ENCODE results near the gene SLC27A5.

The SLC27A5 gene, protein sequence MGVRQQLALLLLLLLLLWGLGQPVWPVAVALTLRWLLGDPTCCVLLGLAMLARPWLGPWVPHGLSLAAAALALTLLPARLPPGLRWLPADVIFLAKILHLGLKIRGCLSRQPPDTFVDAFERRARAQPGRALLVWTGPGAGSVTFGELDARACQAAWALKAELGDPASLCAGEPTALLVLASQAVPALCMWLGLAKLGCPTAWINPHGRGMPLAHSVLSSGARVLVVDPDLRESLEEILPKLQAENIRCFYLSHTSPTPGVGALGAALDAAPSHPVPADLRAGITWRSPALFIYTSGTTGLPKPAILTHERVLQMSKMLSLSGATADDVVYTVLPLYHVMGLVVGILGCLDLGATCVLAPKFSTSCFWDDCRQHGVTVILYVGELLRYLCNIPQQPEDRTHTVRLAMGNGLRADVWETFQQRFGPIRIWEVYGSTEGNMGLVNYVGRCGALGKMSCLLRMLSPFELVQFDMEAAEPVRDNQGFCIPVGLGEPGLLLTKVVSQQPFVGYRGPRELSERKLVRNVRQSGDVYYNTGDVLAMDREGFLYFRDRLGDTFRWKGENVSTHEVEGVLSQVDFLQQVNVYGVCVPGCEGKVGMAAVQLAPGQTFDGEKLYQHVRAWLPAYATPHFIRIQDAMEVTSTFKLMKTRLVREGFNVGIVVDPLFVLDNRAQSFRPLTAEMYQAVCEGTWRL

DNA sequence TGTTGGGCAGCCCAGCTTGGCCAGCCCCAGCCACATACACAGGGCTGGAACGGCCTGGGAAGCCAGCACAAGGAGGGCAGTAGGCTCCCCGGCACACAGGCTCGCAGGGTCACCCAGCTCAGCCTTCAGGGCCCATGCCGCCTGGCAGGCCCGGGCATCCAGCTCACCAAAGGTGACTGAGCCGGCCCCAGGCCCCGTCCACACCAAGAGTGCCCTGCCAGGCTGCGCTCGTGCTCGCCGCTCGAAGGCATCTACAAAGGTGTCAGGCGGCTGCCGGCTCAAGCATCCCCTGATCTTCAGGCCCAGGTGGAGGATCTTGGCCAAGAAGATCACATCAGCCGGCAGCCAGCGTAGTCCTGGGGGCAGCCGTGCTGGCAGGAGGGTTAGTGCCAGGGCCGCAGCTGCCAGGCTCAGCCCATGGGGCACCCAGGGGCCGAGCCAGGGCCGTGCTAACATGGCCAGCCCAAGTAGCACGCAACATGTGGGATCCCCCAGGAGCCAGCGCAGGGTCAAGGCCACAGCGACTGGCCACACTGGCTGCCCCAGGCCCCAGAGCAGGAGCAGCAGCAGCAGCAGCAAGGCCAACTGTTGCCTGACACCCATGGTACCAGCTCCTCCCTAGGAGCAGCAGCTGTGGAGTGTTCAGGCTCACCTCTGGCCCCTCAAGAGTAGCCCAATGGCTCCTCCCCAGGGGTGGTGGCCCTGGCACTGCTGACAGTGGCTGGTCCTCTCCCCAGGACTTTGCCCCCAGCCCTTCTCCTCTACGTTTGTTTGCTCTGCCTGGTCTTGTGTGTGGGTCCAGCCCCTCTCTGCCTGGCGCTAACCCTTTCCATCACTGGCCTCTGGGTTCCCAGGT, at the start of gene SLC27A5:
SLC27A5 (minus strand) TSS at position 640 of the 856 bp plus-strand sequence; CDS start at position 603, 37 bp downstream.
- DNase-seq = no peak

DNA sequence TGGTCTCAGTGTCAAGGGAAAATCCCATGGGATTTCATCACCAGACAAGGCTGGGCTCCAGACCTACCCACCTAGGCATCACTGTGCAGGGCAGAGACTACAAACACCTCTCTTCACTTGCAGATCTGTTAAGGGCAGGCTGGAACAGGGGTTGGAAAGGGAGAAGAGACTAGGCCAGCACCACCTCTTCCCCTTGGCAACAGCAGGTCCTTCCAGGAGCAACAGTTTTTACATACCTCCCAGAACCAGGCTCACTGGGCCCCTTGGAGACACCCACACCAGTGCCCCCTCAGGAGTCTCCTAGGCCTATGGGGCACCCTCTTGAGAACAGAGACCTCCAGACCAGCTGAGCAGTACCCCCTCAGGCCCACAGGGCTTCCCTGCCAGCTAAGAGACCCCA, 49.1 kb upstream of the SLC27A5 start:
- no peak for DNase-seq

DNA sequence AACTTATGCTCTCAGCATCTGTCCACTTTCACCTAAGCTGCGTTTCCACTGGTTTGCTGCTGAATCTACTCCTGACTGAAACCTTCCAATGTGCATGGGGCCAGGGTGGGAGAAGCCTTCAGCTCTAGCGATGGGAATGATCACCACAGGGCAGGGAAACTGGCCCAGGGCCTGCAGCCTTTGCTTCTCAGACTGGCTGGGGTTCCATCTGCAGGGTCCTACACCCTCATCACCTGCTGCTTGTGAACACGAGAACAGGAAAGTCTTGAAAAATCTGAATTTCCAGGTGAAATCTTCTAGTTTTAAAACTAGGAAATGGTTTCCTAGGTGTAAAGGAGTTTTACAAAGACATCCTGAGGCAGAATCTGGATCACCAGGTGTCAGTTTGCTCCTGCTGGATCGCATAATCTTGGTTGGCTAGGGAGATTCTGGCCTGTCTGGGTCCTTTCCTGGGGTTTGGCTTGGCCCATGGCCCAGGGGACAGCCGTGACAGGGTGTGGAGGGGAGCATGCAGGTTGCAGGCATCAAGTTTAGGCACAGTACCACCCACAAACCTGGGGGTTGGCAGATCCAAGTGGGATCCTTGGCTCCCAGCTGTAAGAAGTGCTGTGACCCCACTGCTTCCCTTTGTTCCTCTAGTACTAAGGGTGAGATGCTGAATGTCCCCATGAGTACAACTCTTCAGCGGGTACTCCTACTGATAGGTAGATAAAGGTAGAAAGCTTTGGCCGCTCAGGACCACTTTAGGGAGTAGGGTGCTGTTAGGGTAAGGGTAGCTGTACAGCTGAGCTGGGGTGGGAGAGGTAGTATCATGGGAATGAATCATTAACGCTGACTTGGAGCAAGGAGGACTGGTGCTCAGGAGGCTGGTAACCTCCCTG, 48.5 kb upstream of the SLC27A5 start:
- DNase-seq = no peak

DNA sequence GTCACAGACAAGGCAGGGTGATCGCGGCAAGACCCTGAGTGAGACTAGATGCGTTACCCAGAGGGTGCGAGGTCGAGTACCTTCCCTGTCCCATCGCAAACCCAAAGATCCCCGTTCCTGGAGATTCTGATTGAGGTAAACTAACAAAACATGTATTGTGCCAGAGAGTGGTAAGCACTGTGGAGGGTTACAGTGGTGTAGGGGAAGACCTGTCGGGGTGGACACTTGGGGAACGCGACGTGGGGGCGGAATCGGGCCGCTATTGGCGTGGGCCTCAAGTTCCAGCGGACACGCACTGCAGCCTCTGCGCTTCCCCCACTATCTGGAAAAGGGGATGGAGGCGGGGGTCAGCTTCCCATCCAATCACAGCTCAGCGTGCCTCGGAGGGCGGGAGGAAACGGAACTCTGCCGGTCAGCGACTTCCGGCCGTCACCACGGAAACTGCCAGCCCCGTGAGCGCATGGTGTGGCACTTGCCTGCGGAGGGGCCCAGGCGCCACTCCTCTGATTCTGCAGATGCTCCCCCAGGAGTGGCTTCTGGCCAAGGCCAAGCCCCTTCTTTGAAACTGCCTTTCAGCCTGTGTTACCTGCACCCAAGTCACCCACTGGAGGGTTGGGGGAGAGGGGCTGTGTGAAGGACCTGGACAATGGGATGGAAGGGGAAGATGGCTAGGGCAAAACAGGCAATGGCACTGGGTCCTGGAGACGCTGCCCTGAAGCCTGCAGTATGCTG, 47.6 kb upstream of the SLC27A5 start:
- DNase-seq = no peak

DNA sequence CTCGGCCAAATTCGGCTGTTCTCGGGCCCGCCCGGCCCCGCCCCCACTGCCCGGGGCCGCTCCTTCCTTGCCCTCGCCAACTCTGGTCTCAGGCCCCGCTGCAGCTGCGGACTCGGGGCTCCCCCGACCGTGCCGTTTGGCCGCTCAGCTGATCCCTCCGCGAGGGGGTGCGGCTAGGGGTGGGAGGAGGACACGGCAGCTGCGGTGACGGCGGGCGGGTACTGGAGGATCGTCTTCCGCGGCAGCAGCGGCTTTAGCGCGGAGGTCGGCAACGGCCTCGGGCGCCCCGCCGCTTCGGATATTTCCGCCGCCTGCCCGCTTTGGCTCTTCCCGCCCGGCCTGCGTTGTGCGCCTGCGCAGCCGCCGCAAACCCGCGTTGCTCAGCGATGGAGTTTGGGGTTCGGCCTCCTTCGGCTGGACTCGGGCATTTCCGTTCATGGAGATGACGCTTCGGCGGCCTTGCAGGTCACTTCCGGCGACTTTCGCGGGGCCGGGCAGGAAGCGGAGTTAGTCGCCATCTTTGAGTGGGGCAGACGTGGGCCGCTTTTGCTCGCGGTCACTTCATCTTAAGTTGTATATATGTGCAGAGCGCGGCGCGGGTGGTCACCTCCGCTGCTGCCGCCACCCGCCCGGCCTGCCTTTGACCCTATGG, 47.0 kb upstream of the SLC27A5 start:
- DNase-seq = no peak

DNA sequence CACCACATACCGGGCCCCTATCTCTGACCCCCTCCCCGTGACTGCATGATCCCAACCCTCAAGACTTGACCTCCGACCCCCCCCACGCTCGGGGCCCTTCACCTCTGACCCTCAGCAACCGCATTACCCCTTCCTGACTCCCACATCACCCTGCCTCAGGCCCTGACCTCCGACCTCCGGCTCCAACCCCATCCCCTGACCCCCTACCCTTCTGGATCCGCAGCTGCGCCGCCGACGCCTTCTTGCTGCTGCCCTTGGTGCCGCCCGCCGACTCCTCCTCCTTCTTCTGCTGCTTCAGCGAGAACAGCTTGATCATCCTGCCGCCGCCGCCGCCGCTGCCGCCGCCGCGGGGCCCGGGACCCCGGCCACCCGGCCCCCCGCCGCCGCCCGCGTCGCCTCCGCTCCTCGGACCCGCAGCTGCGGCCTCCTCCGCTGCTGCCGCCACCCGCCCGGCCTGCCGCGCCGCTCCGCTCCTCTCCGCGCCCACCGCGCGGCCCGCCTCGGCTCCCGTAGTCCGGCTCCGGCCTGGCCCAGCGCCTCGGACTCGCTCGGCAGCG, 46.4 kb upstream of the SLC27A5 start, which contains the start of gene UBE2M:
UBE2M (minus strand) TSS at position 546 of the 557 bp plus-strand sequence; CDS start at position 316, 230 bp downstream.
- no peak for DNase-seq

DNA sequence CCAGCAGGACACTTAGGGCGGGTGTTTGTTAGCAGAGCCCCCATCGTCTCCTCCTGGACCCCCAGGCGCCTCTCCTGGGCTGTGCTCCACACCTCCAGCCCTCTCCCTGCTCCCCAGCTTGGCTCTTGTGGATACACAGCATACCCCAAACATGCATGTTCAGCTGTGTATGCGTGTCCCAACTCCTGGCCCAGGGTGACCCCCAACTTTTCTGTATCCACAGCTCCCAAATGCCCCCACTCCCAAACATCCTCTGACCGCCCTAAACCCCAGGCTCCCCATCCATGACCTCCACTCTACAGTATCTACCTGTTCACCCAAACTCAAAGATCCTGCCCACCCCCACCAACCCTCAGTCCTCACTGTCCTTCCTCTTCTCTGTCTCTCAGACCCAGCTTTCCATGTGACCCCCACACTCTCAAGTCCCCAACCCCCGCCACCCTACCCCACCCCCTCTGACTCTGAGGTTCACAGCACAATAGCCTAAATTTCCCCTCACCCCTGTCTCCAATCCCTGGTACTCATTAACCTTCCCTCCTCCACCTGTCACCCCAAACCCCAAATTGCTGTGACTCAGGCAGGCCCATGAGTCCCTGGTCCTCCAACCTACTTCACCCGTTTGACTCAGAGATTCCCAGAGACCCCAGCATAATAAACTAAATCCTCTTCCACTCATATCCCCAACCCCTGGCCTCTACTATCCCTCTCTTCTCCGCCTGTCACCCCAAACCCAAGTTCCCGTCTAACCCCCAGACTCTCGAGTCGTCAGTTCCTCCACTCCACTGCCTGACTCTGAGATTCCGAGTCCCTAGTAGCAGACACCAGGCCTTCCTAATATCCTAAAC, 45.7 kb upstream of the SLC27A5 start:
- DNase-seq = no peak

DNA sequence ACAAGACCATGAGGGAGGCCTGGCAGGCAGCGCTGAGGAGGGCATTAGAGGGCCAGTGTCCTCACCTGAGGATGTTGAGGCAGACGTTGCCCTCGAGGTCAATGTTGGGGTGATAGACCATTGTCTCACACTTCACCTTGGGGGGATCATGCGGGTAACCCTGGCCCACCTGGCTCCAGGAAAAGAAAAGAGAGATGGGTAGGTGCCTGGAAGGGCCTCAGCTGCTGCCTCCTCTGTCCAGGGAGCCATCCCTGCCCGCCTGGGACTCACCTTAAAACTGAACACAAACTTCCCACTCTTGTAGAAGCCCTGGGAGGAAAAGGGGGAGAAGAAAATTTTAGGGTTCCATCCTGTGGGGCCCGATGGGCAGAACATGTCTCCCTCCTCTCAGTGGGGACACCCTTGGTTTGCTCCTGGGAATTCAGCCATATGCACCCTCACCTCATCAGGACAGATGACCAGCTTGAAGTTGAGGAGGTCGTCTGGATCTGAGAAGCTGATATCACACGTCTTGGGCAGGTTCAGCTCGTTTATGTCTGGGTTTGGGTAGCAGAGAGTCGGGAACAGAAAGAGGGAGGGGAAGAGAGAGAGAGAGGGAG, 44.9 kb upstream of the SLC27A5 start:
- no peak for DNase-seq

DNA sequence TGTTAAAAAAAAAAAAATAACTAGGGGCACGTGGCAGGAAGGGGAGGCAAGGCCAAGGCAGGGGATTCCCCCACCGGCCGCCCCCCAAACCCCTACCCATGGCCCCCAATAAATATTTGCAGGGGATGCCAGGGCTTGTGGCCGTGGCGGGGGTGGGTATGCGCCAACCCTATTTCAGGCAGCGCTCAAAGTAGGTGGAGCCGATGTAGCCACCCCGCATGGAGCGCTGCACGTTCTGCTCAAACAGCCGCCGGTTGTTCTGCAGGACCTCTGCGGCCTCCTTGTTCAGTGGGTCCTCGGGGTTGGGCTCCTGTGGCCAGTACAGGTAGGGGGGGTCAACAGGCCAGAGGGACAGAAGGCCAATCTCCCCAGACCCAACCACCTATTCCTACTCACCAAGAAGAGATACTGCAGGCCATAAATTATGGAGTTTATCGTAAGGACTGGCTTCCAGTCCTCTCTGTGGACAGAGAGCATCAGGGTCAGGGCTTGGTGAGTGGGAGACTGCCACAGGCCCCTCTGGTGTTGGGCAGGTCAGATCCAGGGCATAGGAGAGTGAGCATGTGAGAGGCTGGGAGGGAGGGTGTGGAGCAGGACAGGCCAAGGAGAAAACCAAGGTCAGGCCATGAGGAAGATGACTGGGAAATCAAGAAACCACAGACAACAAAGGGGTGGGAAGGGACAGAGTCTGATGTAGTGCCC, 44.3 kb upstream of the SLC27A5 start:
- no peak for DNase-seq

DNA sequence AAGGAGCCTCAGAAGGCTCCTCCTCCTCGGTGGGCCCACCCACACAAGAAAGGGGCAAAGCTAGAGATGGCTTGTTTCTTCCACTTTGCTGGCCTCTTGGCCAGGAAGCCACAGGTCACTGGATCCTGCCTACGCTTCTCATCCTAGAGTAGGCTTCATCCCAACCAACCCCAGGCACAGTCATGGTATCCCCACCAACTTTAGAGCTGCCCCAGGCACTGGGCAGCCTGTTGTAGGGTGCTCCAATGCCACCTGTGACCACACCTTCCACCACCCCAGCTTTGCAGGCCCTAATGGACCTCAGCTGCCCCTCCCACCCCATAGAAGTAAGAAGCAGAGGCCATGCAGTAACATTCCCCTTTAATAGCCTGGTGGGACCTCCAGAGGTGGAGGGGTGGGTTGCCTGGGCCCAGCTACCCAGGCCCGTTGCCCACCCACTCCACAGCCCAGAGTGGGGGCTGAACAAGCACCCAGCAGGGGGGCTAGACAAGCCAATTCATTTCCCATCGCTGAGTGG, 43.6 kb upstream of the SLC27A5 start:
- DNase-seq = no peak

DNA sequence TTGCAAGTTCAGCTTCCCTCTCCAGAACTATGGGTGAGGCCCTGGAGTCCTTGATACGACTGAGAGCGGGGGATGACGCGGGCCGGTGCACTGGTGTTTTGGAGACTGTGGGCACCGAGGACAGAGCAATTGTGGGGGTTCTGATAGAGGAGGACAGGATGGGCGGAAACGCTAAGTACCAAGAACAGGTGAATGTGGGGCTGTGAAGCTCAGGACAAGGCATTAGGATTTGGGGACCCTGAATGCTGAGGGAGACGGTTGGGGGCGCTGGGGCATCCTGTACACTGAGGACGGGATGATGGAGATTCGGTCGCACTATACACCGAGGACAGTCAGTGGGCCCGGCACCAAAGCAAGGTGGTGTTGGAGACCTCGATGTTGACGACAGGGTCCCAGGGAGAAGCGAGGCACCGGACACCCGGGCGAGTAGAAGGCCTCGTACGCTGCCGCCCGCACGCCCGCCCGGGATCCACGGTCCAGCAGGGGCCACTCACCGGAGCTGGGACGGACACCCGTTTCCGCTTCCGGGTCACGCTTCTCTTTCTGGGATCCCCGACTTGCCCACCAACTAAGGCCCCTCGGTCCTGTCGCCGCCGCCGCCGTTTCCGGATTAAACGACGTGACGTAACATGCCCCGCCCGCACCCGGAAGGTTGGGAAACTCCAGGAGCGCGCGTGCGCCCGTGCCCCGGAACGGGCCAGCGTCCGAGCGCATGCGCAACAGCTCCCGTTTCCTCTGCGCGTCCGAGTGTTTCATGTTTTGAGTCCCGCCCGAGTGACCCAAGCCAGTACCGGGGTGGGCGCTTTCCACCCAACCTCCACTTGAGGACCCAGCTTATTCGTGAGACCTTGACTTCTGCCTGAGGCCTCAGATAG, 42.9 kb upstream of the SLC27A5 start, which contains the start of gene CHMP2A:
CHMP2A (minus strand) TSS at position 612 of the 875 bp plus-strand sequence. CDS start 893 bp downstream, outside the sequence.
- no peak for DNase-seq

DNA sequence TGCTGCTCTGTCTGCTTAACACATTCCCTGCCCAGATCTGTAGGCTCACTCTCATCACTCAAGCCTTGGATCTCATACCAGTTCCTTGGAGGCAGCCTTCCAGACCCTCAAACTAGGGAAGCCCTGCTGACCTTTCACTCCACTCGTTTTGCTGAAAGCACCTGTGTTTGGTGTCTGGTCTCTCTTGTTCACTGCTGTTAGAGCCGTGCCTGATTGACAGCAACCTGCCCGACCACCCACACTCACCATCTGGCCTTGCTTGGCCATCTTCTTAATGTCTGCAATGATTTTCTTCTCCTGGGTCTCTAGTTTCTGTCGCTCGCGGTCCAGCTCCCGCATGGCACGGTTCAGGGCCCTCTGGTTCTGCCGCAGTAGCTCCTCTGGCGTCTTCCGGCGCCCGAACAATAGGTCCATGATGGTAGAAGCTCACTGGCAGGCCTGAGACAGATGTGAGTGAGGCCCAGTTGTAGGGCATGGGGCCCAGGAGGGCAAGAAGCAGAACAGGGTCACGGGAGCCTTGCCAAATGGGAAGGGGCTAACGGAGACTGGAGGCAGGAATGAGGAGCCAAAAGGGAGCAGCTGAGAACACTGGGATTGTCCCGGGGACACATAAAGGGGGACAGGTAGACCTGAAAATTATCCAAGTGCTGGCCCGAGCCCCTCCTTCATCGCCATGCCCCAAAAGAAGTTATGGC, 42.2 kb upstream of the SLC27A5 start:
- no peak for DNase-seq

DNA sequence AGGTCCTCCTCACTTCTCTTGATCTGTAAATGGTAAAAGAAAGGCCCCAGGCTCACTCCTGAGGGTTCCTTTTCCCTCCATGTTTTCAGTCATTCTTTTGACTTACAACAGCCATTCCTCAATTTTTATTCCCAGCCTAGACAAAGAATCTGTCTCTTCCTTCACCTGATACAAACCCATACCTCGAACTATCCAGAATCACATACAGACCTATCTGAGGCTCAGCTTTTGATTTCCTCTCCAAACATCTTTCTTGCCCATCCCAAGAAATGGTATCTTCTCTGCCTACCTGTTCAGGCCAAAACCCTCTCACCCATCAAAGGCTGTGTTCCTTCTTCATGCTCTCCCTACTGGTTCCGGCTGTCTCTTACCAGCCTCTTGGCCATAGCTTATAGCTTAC, 40.9 kb upstream of the SLC27A5 start:
- no peak for DNase-seq

DNA sequence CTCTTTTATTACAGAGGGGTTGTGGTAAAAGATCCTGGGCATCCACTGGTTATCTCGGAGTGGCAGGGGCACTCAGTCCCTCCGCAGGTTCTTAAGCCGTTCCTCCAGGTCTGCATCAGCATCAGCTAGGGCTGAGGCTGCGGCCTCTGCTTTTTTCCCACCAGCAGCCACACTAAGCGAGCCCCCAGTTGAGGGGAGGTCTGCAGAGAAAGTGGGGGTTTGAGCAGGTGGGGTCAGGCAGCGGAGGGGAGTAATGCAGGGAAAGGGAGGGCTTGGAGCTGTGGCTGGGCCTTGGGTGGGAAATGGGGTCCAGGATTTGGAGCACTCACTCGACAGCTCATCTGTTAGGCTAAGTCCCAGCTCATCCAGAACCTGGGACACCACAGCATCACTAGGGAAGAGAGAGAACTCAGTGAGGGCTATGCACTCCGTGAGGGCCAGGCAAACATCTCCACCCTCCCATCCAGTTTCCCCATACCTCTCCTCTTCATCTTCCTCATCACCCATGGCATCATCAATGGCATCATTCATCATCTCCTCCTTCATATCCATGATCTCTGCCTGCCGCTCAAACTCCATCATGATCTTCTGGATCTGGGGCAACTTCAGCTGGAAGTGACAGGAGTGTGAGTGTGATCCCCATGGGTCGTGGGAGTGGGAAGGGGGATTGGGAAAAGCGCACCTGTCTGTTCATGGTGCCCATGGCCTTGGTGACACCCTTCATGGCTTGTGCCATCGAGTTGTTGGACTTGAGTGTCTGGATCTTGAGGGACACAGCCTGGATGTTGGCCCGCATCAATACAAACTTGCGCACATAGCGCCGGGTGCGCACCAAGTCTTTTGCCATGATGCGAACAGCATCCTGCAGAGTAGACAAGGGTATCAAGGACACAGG, 40.0 kb upstream of the SLC27A5 start:
- DNase-seq = no peak

DNA sequence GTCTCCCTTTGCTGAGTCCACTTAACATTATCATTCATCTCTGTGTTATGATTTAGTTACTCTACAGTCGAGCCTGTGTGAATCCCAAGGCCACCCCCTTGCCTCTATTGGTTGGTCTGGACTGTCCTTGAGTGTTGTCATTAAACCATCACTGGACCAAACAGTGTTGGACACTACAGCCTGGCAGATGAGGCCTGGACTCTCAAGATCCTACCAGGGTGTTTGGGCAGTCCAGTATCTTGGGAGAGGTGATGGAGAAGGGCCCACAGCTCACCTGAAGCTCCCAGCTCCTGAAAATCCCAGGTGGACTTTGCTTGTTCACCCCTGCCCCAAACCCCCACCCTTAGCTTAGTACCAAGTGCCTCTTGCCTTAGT, 39.3 kb upstream of the SLC27A5 start:
- no peak for DNase-seq
